GM19452 (cell line): ENCODE data around the gene REN.

Source experiments
- ATAC-seq: cut with Tn5 transposase; IDR thresholded peaks from one replicate; pipeline ENCODE4 v1.9.1; 2021; ENCODE audit not compliant: unreplicated experiment

REN gene

DNA sequence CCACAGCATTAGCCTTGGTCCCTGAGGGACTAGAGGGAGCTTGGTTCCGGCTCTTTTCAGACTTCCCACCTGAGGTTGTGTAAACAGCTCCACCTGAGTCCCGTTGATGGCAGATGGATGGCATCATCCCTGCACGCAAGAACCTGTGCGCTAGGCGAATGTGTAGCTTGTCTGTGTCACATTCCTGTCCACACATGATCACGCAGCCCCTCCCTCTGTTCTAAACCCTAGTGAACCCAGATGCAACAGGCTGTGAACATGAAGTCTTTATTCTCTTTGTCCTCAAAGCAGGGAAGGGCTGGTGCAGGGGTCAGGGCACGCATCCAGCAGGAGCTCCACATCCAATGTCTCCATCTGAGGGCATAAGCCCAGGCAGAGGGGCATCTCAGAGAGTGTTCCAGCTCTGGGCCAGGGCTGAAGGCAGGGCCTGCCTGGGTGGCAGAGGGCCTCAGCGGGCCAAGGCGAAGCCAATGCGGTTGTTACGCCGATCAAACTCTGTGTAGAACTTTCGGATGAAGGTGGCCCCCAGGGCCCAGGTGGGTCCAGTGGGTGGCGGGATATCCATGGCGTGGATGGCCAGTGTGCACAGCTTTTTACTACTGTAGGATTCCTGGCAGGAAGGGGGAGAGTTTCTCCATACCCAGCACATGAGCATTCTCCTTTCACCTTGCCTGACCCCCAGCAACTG is 11.4 kb downstream of the REN start:
- no peak for ATAC-seq

DNA sequence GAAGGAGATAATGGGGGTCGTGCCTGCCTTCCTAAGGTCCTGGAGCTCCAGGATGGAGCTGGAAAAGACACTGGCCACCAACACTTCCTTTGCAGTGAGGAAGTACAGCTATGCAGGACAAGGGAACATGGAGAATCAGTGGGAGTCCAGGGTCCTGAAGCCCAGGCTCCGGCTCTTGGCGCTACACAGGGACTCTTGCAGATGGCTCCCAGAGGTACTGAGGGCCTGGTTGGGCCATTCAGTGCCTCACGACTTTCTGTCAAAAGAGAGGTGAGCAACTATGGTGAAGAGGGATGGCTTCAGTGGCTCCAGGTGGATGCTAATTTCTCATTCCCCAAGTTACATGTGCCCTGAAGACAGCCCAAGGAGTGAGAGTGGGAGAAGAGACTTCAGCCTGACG is 12.5 kb downstream of the REN start:
- ATAC-seq, result no peak

GRCh38 chr1:204152310-204153044 is 13.7 kb downstream of the REN start:
- ATAC-seq, result no peak

- ATAC-seq, result no peak
Observed at GRCh38 chr1:204151552-204152309, 14.4 kb downstream of the REN start, which contains the start of gene ETNK2. Gene ETNK2 (minus strand): TSS chr1:204152044. CDS start chr1:204151852, 192 bp downstream.

DNA sequence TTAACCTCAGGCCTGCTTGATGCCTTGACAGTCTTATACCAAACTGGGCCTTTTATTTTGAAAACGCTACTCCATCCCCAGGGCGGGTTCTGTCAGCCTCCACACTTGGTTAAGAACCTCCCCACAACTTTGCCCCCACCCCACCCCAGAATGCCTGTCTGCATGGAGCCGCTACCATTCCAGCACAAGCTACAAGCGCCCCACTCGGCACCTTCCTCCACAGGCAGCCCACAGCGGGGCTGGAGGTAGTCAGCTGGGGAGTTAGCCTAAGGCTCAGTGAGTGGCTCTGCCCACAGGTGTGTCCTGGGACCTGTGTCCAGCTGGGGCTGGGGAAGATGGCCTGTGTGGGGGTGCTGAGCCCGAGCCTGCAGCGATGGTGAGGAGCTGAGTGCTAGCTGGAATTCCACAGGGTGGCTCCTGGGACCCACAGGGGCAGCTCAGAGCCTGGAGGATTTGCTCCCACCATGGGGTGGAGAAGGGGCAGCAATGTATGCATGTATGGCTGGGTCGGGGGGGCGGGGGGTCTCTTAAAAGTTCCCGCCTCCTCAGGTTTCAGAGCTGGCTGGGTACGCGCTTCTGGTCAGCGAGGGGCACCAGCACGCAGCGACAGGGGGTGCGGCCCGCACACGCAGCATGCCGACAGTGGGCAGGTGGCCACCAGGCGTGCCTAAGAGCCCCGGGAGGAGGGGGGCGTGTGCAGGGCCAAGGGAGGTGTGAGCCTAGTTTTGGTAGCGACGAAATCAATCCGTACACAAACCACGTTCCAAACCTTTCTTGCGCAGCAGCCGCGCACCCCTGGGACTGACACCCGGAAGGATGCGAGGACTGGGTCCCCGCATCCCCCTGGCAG is 15.2 kb downstream of the REN start:
- ATAC-seq, result no peak

DNA sequence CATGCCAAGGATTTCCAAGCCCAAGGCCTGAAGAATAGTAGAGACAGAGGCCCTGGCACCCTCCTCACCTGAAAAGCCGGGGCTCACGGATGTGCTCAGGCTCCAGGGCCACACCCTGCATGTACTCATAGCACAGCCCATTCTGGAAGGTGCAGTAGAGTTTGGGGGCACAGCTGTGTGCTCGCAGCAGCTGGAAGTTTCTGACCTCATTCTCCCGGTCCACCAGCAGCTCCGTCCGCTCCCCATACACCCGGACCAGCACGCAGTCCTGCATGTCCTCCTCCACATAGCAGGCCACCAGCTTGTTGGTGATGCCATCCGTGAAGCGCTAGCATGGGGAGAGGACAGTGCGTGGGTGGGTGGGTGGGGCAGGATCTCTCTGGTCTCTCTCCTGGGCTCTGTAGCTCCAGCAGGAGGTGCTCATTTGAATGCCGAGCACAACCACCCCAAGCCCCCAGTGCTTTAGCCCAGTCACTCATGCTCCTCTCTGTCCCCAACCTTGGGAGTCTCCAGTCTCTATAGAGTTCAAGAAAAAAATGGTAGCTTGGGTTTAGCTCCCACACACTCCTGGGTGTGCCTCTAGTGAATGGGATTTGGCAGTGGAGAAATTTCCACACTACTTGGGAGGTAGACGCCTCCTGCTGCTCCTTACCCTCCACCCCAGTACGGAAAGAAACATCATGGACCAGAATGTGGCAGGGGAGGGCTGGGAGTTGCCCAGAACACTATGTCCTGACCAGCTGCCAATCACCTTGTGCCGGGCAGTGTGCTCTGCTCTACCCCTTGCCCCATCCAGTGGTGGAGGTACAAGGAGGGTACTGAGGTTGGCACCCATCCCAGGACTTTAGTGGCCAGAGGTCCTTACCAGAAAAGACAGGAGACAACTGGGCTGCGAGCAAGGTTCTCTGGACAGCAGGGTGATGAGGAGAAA is 16.2 kb downstream of the REN start:
- no peak for ATAC-seq

GRCh38 chr1:204149107-204149506 is 17.0 kb downstream of the REN start:
- no peak for ATAC-seq

DNA sequence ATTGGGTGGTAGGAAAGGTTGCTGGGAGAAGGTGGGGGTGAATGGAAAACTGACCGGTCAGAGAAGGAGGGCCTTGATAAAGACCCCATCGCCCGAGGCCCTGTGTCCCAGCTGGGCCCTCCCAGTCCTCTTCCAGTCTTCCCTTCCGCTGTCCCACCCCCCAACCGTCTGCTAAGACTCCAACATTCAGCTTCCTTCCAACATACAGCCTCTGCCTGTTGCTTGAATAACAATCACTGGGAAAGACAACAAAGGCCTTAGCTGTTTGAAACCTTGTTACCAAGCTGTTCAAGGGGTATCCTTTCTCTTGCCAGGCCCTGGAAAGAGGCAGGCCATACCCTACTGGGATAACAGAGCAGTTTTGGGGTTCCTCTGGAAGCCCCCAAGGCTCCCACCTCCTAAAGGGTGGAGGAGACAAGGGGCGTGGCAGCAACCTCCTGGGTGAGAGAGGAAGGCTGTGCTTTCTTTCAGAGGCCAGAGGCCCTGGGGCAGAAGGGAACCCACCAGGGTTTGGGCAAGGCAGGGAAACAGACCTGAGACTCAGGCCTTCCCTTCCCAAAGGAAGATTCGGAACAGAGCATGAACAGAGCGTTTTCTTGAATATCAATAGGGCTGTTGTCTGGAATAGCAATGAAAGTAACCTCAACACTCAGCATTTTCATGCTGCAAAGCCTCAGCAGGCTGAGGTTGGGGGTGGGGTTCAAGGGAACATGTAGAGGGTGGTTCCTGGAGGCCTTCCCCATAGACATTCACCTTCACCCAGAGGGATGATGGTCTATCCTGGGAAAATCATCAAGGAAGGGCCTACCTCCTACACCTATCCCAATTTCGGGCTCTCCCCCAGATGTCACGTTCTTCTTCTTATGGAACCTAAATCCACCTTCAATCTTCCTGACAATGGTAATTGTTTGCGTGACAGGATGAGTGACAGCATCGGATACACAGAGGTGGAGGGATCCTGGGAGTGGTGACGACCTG is 18.4 kb downstream of the REN start:
- ATAC-seq, result no peak

GRCh38 chr1:204146965-204147364 is 19.2 kb downstream of the REN start:
- no peak for ATAC-seq

- no peak for ATAC-seq
Observed at GRCh38 chr1:204146309-204146708, 19.8 kb downstream of the REN start.

DNA sequence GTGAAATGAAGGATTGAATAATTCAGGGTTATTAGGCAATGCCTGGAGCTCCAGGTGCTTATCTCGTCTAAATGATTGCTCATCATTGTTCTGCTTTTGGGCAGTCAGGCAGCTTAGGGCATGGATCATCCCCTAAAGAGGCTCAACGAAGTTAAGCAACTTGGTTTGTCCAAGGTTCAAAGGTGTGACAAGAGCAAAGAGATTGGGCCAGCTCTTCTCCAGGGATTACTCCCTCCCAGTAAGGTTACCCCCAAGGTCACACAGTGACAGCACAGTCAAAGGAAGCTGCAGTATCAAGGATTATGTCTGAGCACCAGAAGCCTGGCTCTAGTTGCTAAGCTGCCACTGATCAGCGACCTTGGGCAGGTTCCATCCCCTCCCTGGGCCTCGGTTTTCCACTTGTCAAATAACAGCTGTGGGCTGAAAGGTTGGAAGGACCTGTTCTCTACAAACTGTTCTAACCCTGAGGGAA is 21.1 kb downstream of the REN start:
- ATAC-seq, result no peak

DNA sequence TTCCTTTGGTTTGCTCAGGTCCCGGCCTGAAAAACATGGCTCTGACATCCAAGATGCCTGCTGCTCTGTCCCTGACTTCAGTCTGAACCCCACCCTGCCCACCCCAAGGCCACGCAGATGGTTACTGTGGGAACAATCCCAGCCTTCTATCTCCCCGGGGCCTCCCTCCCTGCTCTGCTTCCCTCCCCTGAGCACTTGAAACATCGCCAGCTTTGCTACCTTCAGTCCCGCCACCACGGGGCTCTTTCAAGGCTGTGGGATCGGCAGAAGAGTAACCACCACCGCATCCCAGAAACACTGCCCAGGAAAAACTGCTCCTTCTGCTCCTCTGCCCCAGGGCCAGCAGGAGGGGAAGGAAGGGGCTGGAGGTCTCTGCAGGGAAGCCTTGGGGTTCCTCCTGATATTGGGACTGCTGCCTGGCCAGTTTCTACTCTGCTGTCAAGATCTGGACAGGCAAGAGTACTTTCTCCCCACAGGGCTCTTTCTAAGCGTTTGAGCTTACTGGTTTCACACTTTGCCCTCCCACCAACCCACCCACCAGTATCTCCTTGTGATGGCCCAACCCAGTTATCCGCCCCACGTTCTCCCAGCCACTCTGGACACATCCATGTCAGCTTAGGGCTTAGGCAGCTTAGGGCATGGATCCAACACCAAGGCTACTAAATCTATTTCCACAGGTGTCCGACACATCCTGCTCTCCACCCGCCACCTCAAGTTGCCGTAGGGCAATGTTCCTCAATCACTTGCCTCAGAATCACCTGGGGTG is 22.7 kb downstream of the REN start:
- ATAC-seq, result no peak

GRCh38 chr1:204142032-204142974 is 23.8 kb downstream of the REN start:
- no peak for ATAC-seq

DNA sequence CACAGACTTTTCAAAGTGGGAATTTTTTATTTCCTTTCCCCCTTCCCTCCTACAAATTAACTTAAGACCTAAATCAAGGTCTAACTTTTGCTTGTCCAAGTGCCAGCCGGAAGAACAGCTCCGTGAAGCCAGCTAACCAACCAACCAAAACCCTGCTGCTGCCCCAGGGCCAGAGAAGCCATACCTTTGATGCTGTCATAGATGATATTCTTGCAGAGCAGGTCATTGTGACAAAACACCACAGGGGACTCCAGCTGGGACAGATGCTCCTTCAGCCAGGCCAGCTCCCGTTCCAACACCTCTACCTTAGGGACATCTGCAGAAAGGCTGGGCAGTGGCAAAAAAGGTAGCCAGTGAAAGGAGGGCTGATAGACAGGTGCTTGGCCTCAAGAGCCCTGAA is 25.0 kb downstream of the REN start:
- ATAC-seq, result no peak

- ATAC-seq, result no peak
Observed at GRCh38 chr1:204139952-204140351, 26.2 kb downstream of the REN start.

- ATAC-seq, result no peak
Observed at GRCh38 chr1:204139088-204139487, 27.0 kb downstream of the REN start.

GRCh38 chr1:204136814-204137213 is 29.3 kb downstream of the REN start:
- no peak for ATAC-seq
